KOPT-K1 (cell line): ENCODE results near the gene GRIK2.

Experiments
- H3K27ac ChIP-seq: fragments of 200-600 bp; sonication (generic); 2 replicates; pipeline ENCODE4 v1.5.1; 2016; ENCODE audit warnings: antibody characterized with exemption, mild to moderate bottlenecking, low read depth, low read length; ENCODE audit not compliant: poor library complexity, severe bottlenecking
- H3K36me3 ChIP-seq: fragments of 200-600 bp; sonication (generic); 2 replicates; pipeline ENCODE4 v1.5.1; 2017; ENCODE audit warnings: antibody characterized with exemption, mild to moderate bottlenecking, low read length, moderate library complexity; ENCODE audit not compliant: insufficient read depth
- H3K9me3 ChIP-seq: fragments of 200-600 bp; sonication (generic); 2 replicates; pipeline ENCODE4 v1.5.1; 2017; ENCODE audit warnings: antibody characterized with exemption, low read length, mild to moderate bottlenecking; ENCODE audit not compliant: insufficient read depth, poor library complexity, severe bottlenecking

Gene GRIK2

GRCh38 chr6:101650402-101651100 lies 257.0 kb downstream of the GRIK2 start:
- Histone ChIP-seq H3K27ac (no peak overlapping the region), H3K9me3 (no peaks in the 10 kb centered on the region), H3K36me3 (no peaks in the 10 kb centered on the region)

GRCh38 chr6:101652079-101652478 lies 258.6 kb downstream of the GRIK2 start:
- Histone ChIP-seq H3K36me3 (no peaks in the 10 kb centered on the region), H3K27ac (no peak overlapping the region), H3K9me3 (no peaks in the 10 kb centered on the region)

- no peak overlapping the region for H3K27ac ChIP-seq
- H3K36me3 ChIP-seq, result no peaks in the 10 kb centered on the region
- H3K9me3 ChIP-seq, result no peaks in the 10 kb centered on the region
Observed at GRCh38 chr6:101655109-101655508, 261.6 kb downstream of the GRIK2 start.

- H3K9me3 ChIP-seq, result no peaks in the 10 kb centered on the region
- no peak overlapping the region for H3K27ac ChIP-seq
- no peaks in the 10 kb centered on the region for H3K36me3 ChIP-seq
Observed at GRCh38 chr6:101662111-101662897, 268.8 kb downstream of the GRIK2 start.

GRCh38 chr6:101663100-101663499 lies 269.6 kb downstream of the GRIK2 start:
- Histone ChIP-seq H3K9me3 (no peaks in the 10 kb centered on the region), H3K27ac (no peak overlapping the region), H3K36me3 (no peaks in the 10 kb centered on the region)

GRCh38 chr6:101666256-101666655 lies 272.7 kb downstream of the GRIK2 start:
- H3K27ac ChIP-seq, result no peak overlapping the region
- no peaks in the 10 kb centered on the region for H3K9me3 ChIP-seq

GRCh38 chr6:101668496-101669030 lies 275.1 kb downstream of the GRIK2 start:
- Histone ChIP-seq H3K9me3 (no peaks in the 10 kb centered on the region), H3K27ac (no peak overlapping the region), H3K36me3 (no peaks in the 10 kb centered on the region)

More at GRCh38 chr6:101666256-101666655, 272.7 kb downstream of the GRIK2 start:
- no peaks in the 10 kb centered on the region for H3K36me3 ChIP-seq

- Histone ChIP-seq H3K27ac (no peak overlapping the region), H3K9me3 (no peaks in the 10 kb centered on the region), H3K36me3 (no peaks in the 10 kb centered on the region)
Observed at GRCh38 chr6:101676187-101676586, 282.7 kb downstream of the GRIK2 start.

- Histone ChIP-seq H3K27ac (no peak overlapping the region), H3K9me3 (no peaks in the 10 kb centered on the region), H3K36me3 (no peaks in the 10 kb centered on the region)
Observed at GRCh38 chr6:101682937-101683336, 289.4 kb downstream of the GRIK2 start.

- Histone ChIP-seq H3K36me3 (no peaks in the 10 kb centered on the region), H3K9me3 (no peaks in the 10 kb centered on the region), H3K27ac (no peak overlapping the region)
Observed at GRCh38 chr6:101683884-101684283, 290.4 kb downstream of the GRIK2 start.

- Histone ChIP-seq H3K36me3 (no peaks in the 10 kb centered on the region), H3K27ac (no peak overlapping the region), H3K9me3 (no peaks in the 10 kb centered on the region)
Observed at GRCh38 chr6:101686653-101687052, 293.1 kb downstream of the GRIK2 start.

- H3K9me3 ChIP-seq, result no peaks in the 10 kb centered on the region
- no peaks in the 10 kb centered on the region for H3K36me3 ChIP-seq
- no peak overlapping the region for H3K27ac ChIP-seq
Observed at GRCh38 chr6:101689156-101689555, 295.6 kb downstream of the GRIK2 start.

- Histone ChIP-seq H3K9me3 (no peaks in the 10 kb centered on the region), H3K27ac (no peak overlapping the region), H3K36me3 (no peaks in the 10 kb centered on the region)
Observed at GRCh38 chr6:101689695-101690094, 296.2 kb downstream of the GRIK2 start.

GRCh38 chr6:101700655-101701054 lies 307.1 kb downstream of the GRIK2 start:
- no peak overlapping the region for H3K27ac ChIP-seq
- no peaks in the 10 kb centered on the region for H3K36me3 ChIP-seq

GRCh38 chr6:101703311-101703710 lies 309.8 kb downstream of the GRIK2 start:
- no peaks in the 10 kb centered on the region for H3K9me3 ChIP-seq
- H3K36me3 ChIP-seq, result no peaks in the 10 kb centered on the region
- no peak overlapping the region for H3K27ac ChIP-seq

More at GRCh38 chr6:101700655-101701054, 307.1 kb downstream of the GRIK2 start:
- H3K9me3 ChIP-seq, result no peaks in the 10 kb centered on the region
